ENCODE data around the gene SCAMP3.
"Not testable (repeated sequence)": the region's sequence is repeated elsewhere in the genome, so short reads cannot be mapped to it uniquely, and the experiment has no call there.

The SCAMP3 gene

GRCh38 chr1:155295942-155296267, 33.7 kb upstream of the SCAMP3 start:
- ChIA-PET CTCF (interaction anchor here (1.2 kb wide), 1 partner anchor 9 kb away, joined by 3 read pairs; no protein-coding TSS in a partner anchor), POLR2A (no interaction called here)
- Histone ChIP-seq H3K4me3 (ENCODE audit: control insufficient read depth in 1 of 7, extremely low read depth in 1 of 7, insufficient read depth in 4 of 7, low read depth in 2 of 7, low read length in 6 of 7) (no peak overlapping the region), H3K4me1 (ENCODE audit: control extremely low read depth in 1 of 4, control insufficient read depth in 4 of 4, insufficient read depth in 4 of 4, low read length in 3 of 4) (peaks cover 0 to 12% (median 8%) of the 10 kb centered on the region in 4 experiments), H3K27me3 (replicated peaks in 2 of 5; ENCODE audit: control insufficient read depth in 4 of 5, insufficient read depth in 5 of 5, low read length in 4 of 5) (peaks cover 0 to 49% (median 31%) of the 10 kb centered on the region in 5 experiments), H3K36me3 (ENCODE audit: control insufficient read depth in 4 of 4, insufficient read depth in 4 of 4, low read length in 3 of 4) (no peaks in the 10 kb centered on the region), H3K27ac (ENCODE audit: insufficient read depth in 1 of 2, low read depth in 1 of 2, low read length in 2 of 2, poor library complexity in 1 of 2, severe bottlenecking in 2 of 2) (no peak overlapping the region), H3K9me3 (ENCODE audit: control extremely low read depth in 1 of 5, control insufficient read depth in 4 of 5, insufficient read depth in 2 of 5, low read depth in 1 of 5, low read length in 4 of 5) (no peaks in the 10 kb centered on the region)
- WGBS (ENCODE audit: insufficient coverage), result 96% methylated on average over 4 of the region's 7 CpGs
- no peak for DNase-seq

- Histone ChIP-seq H3K4me1 (ENCODE audit: control extremely low read depth in 1 of 4, control insufficient read depth in 4 of 4, insufficient read depth in 4 of 4, low read length in 3 of 4) (peaks cover 0 to 12% (median 8%) of the 10 kb centered on the region in 4 experiments), H3K36me3 (ENCODE audit: control insufficient read depth in 4 of 4, insufficient read depth in 4 of 4, low read length in 3 of 4) (no peaks in the 10 kb centered on the region), H3K9me3 (ENCODE audit: control extremely low read depth in 1 of 5, control insufficient read depth in 4 of 5, insufficient read depth in 2 of 5, low read depth in 1 of 5, low read length in 4 of 5) (no peaks in the 10 kb centered on the region), H3K27ac (ENCODE audit: insufficient read depth in 1 of 2, low read depth in 1 of 2, low read length in 2 of 2, poor library complexity in 1 of 2, severe bottlenecking in 2 of 2) (no peak overlapping the region), H3K4me3 (ENCODE audit: control insufficient read depth in 1 of 7, extremely low read depth in 1 of 7, insufficient read depth in 4 of 7, low read depth in 2 of 7, low read length in 6 of 7) (peak overlapping the region in 3 of 7 experiments; percentile 19 to 61 (median 57)), H3K27me3 (replicated peaks in 2 of 5; ENCODE audit: control insufficient read depth in 4 of 5, insufficient read depth in 5 of 5, low read length in 4 of 5) (peaks cover 0 to 49% (median 31%) of the 10 kb centered on the region in 5 experiments)
- ChIA-PET CTCF (interaction anchor here (1.2 kb wide), 2 partner anchors 9 to 23 kb away, joined by 3 read pairs; no protein-coding TSS in a partner anchor), POLR2A (interaction anchor here (0.6 kb wide), 1 partner anchor 22 kb away, joined by 4 read pairs; no protein-coding TSS in a partner anchor)
- DNase-seq, result no peak
- WGBS (ENCODE audit: insufficient coverage), result 21% methylated on average over 42 of the region's 47 CpGs
These were observed 33.2 kb upstream of the SCAMP3 start for GRCh38 chr1:155295183-155295941.

- peaks cover 0 to 49% (median 31%) of the 10 kb centered on the region in 5 experiments for H3K27me3 ChIP-seq (replicated peaks in 2 of 5; ENCODE audit: control insufficient read depth in 4 of 5, insufficient read depth in 5 of 5, low read length in 4 of 5)
- no peak for DNase-seq
These were observed 32.5 kb upstream of the SCAMP3 start for GRCh38 chr1:155294520-155295182.

GRCh38 chr1:155293086-155293749, 31.1 kb upstream of the SCAMP3 start:
- ChIA-PET CTCF (interaction anchor here (0.9 to 1.3 kb wide), 6 partner anchors 8 to 43 kb away, joined by 3 to 4 read pairs (median 3); partner anchors contain the start of gene PKLR), POLR2A (no interaction called here)
- Histone ChIP-seq H3K27me3 (replicated peaks in 2 of 5; ENCODE audit: control insufficient read depth in 4 of 5, insufficient read depth in 5 of 5, low read length in 4 of 5) (peaks cover 0 to 49% (median 31%) of the 10 kb centered on the region in 5 experiments), H3K9me3 (ENCODE audit: control extremely low read depth in 1 of 5, control insufficient read depth in 4 of 5, insufficient read depth in 2 of 5, low read depth in 1 of 5, low read length in 4 of 5) (no peaks in the 10 kb centered on the region), H3K4me1 (ENCODE audit: control extremely low read depth in 1 of 4, control insufficient read depth in 4 of 4, insufficient read depth in 4 of 4, low read length in 3 of 4) (peaks cover 0 to 12% (median 8%) of the 10 kb centered on the region in 4 experiments), H3K27ac (ENCODE audit: insufficient read depth in 1 of 2, low read depth in 1 of 2, low read length in 2 of 2, poor library complexity in 1 of 2, severe bottlenecking in 2 of 2) (no peak overlapping the region), H3K36me3 (ENCODE audit: control insufficient read depth in 4 of 4, insufficient read depth in 4 of 4, low read length in 3 of 4) (no peaks in the 10 kb centered on the region), H3K4me3 (ENCODE audit: control insufficient read depth in 1 of 7, extremely low read depth in 1 of 7, insufficient read depth in 4 of 7, low read depth in 2 of 7, low read length in 6 of 7) (no peak overlapping the region)
- no peak for DNase-seq
- WGBS (ENCODE audit: insufficient coverage), result 94% methylated on average over 17 of the region's 17 CpGs

More at GRCh38 chr1:155294520-155295182, 32.5 kb upstream of the SCAMP3 start:
- H3K4me1 ChIP-seq (ENCODE audit: control extremely low read depth in 1 of 4, control insufficient read depth in 4 of 4, insufficient read depth in 4 of 4, low read length in 3 of 4), result peaks cover 0 to 12% (median 8%) of the 10 kb centered on the region in 4 experiments
- ChIA-PET CTCF (interaction anchor here (1.2 kb wide), 1 partner anchor 24 kb away, joined by 3 read pairs; no protein-coding TSS in a partner anchor), POLR2A (interaction anchor here (0.6 kb wide), 1 partner anchor 23 kb away, joined by 4 read pairs; no protein-coding TSS in a partner anchor)
- no peak overlapping the region for H3K27ac ChIP-seq (ENCODE audit: insufficient read depth in 1 of 2, low read depth in 1 of 2, low read length in 2 of 2, poor library complexity in 1 of 2, severe bottlenecking in 2 of 2)
- H3K9me3 ChIP-seq (ENCODE audit: control extremely low read depth in 1 of 5, control insufficient read depth in 4 of 5, insufficient read depth in 2 of 5, low read depth in 1 of 5, low read length in 4 of 5), result no peaks in the 10 kb centered on the region
- H3K4me3 ChIP-seq (ENCODE audit: control insufficient read depth in 1 of 7, extremely low read depth in 1 of 7, insufficient read depth in 4 of 7, low read depth in 2 of 7, low read length in 6 of 7), result peak overlapping the region in 3 of 7 experiments; percentile 19 to 61 (median 57)
- 45% methylated on average over 41 of the region's 46 CpGs for WGBS (ENCODE audit: insufficient coverage)
- H3K36me3 ChIP-seq (ENCODE audit: control insufficient read depth in 4 of 4, insufficient read depth in 4 of 4, low read length in 3 of 4), result no peaks in the 10 kb centered on the region

GRCh38 chr1:155291006-155291405, 28.8 kb upstream of the SCAMP3 start:
- CTCF ChIA-PET, result interaction anchor here (0.7 to 1.5 kb wide), 2 partner anchors 13 to 40 kb away, joined by 3 read pairs; no protein-coding TSS in a partner anchor
- H3K27ac ChIP-seq (ENCODE audit: insufficient read depth in 1 of 2, low read depth in 1 of 2, low read length in 2 of 2, poor library complexity in 1 of 2, severe bottlenecking in 2 of 2); H3K9me3 ChIP-seq (ENCODE audit: control extremely low read depth in 1 of 5, control insufficient read depth in 4 of 5, insufficient read depth in 2 of 5, low read depth in 1 of 5, low read length in 4 of 5); H3K36me3 ChIP-seq (ENCODE audit: control insufficient read depth in 4 of 4, insufficient read depth in 4 of 4, low read length in 3 of 4); DNase-seq; POLR2A ChIA-PET; H3K4me3 ChIP-seq (ENCODE audit: control insufficient read depth in 1 of 7, extremely low read depth in 1 of 7, insufficient read depth in 4 of 7, low read depth in 2 of 7, low read length in 6 of 7): not testable (repeated sequence)
- H3K4me1 ChIP-seq (ENCODE audit: control extremely low read depth in 1 of 4, control insufficient read depth in 4 of 4, insufficient read depth in 4 of 4, low read length in 3 of 4), result peaks cover 0 to 12% (median 6%) of the 10 kb centered on the region in 4 experiments
- WGBS (ENCODE audit: insufficient coverage), result 94% methylated on average over 8 of the region's 10 CpGs
- peaks cover 0 to 35% (median 28%) of the 10 kb centered on the region in 5 experiments for H3K27me3 ChIP-seq (replicated peaks in 2 of 5; ENCODE audit: control insufficient read depth in 4 of 5, insufficient read depth in 5 of 5, low read length in 4 of 5)

- no peaks in the 10 kb centered on the region for H3K4me1 ChIP-seq (ENCODE audit: control extremely low read depth in 1 of 4, control insufficient read depth in 4 of 4, insufficient read depth in 4 of 4, low read length in 3 of 4)
- ChIA-PET POLR2A (no interaction called here), CTCF (interaction anchor here (0.6 to 0.8 kb wide), 2 partner anchors 18 to 25 kb away, joined by 3 read pairs; no protein-coding TSS in a partner anchor)
- H3K27ac ChIP-seq (ENCODE audit: insufficient read depth in 1 of 2, low read depth in 1 of 2, low read length in 2 of 2, poor library complexity in 1 of 2, severe bottlenecking in 2 of 2), result no peak overlapping the region
- peaks cover 0 to 5% (median 1%) of the 10 kb centered on the region in 4 experiments for H3K36me3 ChIP-seq (ENCODE audit: control insufficient read depth in 4 of 4, insufficient read depth in 4 of 4, low read length in 3 of 4)
- H3K9me3 ChIP-seq (ENCODE audit: control extremely low read depth in 1 of 5, control insufficient read depth in 4 of 5, insufficient read depth in 2 of 5, low read depth in 1 of 5, low read length in 4 of 5), result no peaks in the 10 kb centered on the region
- no peak overlapping the region for H3K4me3 ChIP-seq (ENCODE audit: control insufficient read depth in 1 of 7, extremely low read depth in 1 of 7, insufficient read depth in 4 of 7, low read depth in 2 of 7, low read length in 6 of 7)
- no peak for DNase-seq
- H3K27me3 ChIP-seq (replicated peaks in 2 of 5; ENCODE audit: control insufficient read depth in 4 of 5, insufficient read depth in 5 of 5, low read length in 4 of 5), result peaks cover 0 to 8% (median 4%) of the 10 kb centered on the region in 5 experiments
- WGBS (ENCODE audit: insufficient coverage), result 98% methylated on average over 17 of the region's 21 CpGs
These were observed 25.9 kb upstream of the SCAMP3 start for GRCh38 chr1:155287987-155288543.

Data from common myeloid progenitor, CD34-positive (primary cell).